ENCODE results near the gene CROCC2. TPM values are rescaled to one million over a fixed set of nuclear protein-coding genes. Genes with fewer than 3 reads are reported as not detected.
A peak's percentile ranks its signal among the peaks of the same experiment; 100 is the strongest.

CROCC2 gene
- total RNA-seq, 3 donors from 2014 or later = 0.07 to 0.19 TPM; not detected in 1

GRCh38 chr2:240989451-240990265 is 83.5 kb downstream of the CROCC2 start:
- TF ChIP-seq, protein P1, sequence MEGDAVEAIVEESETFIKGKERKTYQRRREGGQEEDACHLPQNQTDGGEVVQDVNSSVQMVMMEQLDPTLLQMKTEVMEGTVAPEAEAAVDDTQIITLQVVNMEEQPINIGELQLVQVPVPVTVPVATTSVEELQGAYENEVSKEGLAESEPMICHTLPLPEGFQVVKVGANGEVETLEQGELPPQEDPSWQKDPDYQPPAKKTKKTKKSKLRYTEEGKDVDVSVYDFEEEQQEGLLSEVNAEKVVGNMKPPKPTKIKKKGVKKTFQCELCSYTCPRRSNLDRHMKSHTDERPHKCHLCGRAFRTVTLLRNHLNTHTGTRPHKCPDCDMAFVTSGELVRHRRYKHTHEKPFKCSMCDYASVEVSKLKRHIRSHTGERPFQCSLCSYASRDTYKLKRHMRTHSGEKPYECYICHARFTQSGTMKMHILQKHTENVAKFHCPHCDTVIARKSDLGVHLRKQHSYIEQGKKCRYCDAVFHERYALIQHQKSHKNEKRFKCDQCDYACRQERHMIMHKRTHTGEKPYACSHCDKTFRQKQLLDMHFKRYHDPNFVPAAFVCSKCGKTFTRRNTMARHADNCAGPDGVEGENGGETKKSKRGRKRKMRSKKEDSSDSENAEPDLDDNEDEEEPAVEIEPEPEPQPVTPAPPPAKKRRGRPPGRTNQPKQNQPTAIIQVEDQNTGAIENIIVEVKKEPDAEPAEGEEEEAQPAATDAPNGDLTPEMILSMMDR (IDR thresholded peaks at IDR 0.05) = peak; percentile 9
- Histone ChIP-seq H3K36me3 (ENCODE audit: low read depth) (no peaks in the 10 kb centered on the region), H3K4me1 (ENCODE audit: low read depth) (peaks cover 18% of the 10 kb centered on the region), H3K4me3 (no peak overlapping the region), H3K9me3 (no peaks in the 10 kb centered on the region)
- DNase-seq (peak; percentile 55 to 60 (median 57)), ATAC-seq (peak; percentile 40)
- intact Hi-C loops (cut with DNase I, micrococcal nuclease) = no loop called here

GRCh38 chr2:240990266-240990529 is 84.1 kb downstream of the CROCC2 start:
- ATAC-seq = peak; percentile 47
- intact Hi-C loops (cut with DNase I, micrococcal nuclease) = no loop called here
- DNase-seq = peak in 1 of 3 donors; percentile 25

DNA sequence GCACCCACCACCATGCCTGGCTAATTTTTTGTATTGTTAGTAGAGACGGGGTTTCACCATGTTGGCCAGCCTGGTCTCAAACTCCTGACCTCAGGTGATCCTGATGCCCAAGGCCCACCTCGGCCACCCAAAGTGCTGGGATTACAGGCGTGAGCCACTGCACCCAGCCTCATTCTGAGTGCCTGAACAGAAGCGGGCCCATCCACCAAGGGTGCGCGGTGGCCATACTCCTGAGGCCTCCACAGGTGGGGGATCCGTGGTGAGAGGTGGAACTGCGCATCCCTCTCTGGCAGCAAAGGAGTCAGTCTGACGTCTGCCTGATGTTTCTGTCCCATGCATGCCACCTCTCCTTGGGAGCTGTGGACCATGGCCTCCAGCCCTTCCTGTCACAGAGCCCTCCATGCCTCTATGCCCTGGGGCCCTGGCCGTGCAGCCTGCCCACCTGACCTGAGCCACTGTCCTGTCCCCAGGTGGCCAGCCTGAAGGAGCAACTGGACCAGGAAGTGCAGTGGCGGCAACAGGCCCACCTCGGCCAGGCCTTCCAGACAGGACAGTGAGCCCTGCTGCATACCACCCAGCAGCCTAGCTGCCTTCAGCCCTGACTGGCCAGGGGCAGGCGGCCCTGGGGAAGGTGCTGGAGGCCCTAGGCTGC is 84.7 kb downstream of the CROCC2 start:
- Histone ChIP-seq H3K4me1 (ENCODE audit: low read depth) (peaks cover 17% of the 10 kb centered on the region), H3K9me3 (no peaks in the 10 kb centered on the region), H3K36me3 (ENCODE audit: low read depth) (no peaks in the 10 kb centered on the region), H3K4me3 (no peak overlapping the region)
- TF ChIP-seq, protein P1 (IDR thresholded peaks at IDR 0.05) = no peak
- intact Hi-C loops (cut with DNase I, micrococcal nuclease) = no loop called here
- ATAC-seq (no peak), DNase-seq (peak in 2 of 3 donors; percentile 25 to 50)

More at GRCh38 chr2:240990266-240990529, 84.1 kb downstream of the CROCC2 start:
- TF ChIP-seq, protein P1 (IDR thresholded peaks at IDR 0.05) = no peak
- H3K4me1 ChIP-seq (ENCODE audit: low read depth) = peaks cover 18% of the 10 kb centered on the region
- H3K36me3 ChIP-seq (ENCODE audit: low read depth) = no peaks in the 10 kb centered on the region
- H3K4me3 ChIP-seq = no peak overlapping the region
- H3K9me3 ChIP-seq = no peaks in the 10 kb centered on the region

DNA sequence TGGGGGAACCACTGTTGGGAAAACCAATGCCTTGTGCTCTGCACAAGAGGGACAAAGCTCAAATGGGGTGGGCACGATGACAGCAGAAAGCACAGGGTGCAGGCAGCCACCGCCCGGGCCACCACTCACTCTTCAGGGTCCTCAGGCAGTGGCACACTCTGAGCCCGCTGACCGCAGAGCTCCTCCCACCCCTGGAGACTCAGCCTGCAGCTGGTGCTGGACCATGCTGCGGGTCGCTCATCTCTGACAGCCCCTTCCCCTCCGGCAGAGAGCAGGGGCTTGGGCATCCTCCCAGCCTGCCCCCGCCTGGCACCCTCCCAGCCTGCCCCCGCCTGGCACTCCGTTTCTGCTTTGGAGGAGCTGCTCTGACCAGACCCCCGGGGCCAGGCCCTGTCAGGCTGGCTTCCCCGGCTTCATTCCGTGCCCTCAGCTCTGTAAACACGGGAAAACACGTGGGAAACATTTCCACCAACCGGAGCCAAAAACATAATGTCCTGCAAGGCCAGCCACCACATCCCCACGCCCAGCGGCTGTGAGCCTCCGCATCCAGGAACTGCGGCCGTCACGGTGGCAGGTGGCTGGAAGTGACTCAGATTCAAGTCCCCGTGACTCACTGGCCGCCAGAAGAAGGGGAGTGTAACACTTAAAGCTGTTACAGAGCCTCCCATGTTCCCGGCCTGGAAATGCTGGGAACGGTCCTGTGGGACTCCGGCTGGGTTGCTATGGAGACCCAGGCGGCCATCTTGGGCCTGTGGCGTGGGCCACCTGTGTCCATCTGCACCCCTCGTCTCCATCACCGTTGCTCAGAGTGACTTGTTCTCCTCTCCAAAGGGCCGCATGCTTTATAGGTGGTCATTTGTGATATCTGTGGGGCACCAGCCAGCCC is 85.5 kb downstream of the CROCC2 start:
- intact Hi-C loops (cut with DNase I, micrococcal nuclease) = no loop called here
- ATAC-seq = peak; percentile 87
- Histone ChIP-seq H3K4me3 (no peak overlapping the region), H3K4me1 (ENCODE audit: low read depth) (peaks cover 12% of the 10 kb centered on the region), H3K36me3 (ENCODE audit: low read depth) (no peaks in the 10 kb centered on the region), H3K9me3 (no peaks in the 10 kb centered on the region)
- DNase-seq = peak; percentile 59 to 90 (median 67)
- TF ChIP-seq, protein P1 (IDR thresholded peaks at IDR 0.05) = no peak

- Histone ChIP-seq H3K9me3 (no peaks in the 10 kb centered on the region), H3K4me1 (ENCODE audit: low read depth) (peaks cover 2% of the 10 kb centered on the region), H3K36me3 (ENCODE audit: low read depth) (no peaks in the 10 kb centered on the region), H3K4me3 (no peak overlapping the region)
- ATAC-seq = no peak
- intact Hi-C loops (cut with DNase I, micrococcal nuclease) = no loop called here
- peak in 2 of 3 donors; percentile 20 to 49 for DNase-seq
- TF ChIP-seq, protein P1 (IDR thresholded peaks at IDR 0.05) = no peak
These were observed 86.6 kb downstream of the CROCC2 start for GRCh38 chr2:240992572-240993291.

Data from mucosa of descending colon (tissue), 3 donors.